ENCODE measurements around the gene OR6C3. TPM values are rescaled to one million over a fixed set of nuclear protein-coding genes. Genes with fewer than 3 reads are reported as not detected.

The OR6C3 gene
- not detected in 5 replicates for total RNA-seq (2022; extraction: Qiagen RNA extraction; ENCODE audit: low read depth)

GRCh38 chr12:55330446-55330845 lies at the start of gene OR6C3:
Gene OR6C3 (plus strand): TSS chr12:55330746. CDS start chr12:55331701, 955 bp downstream.

GRCh38 chr12:55296469-55296868 lies 34.1 kb upstream of the OR6C3 start, which contains the start of gene OR6C6:
Gene OR6C6 (minus strand): TSS chr12:55296569. CDS start chr12:55295232, 1,337 bp downstream.

GRCh38 chr12:55314043-55314442 lies 16.5 kb upstream of the OR6C3 start, which contains the start of gene OR6C1:
Gene OR6C1 (plus strand): TSS chr12:55314343. CDS start chr12:55320600, 6,257 bp downstream.

GRCh38 chr12:55362675-55363074 lies 32.1 kb downstream of the OR6C3 start, which contains the start of gene OR6C75:
Gene OR6C75 (plus strand): TSS chr12:55362975. CDS start chr12:55365111, 2,136 bp downstream.

Other genes starting within 250 kb of the OR6C3 start
- not detected in 5 replicates for gene OR9K2, start 204.3 kb upstream of the OR6C3 start, total RNA-seq (2022; extraction: Qiagen RNA extraction; ENCODE audit: low read depth)
- gene OR10A7, start 109.7 kb upstream of the OR6C3 start, total RNA-seq (2022; extraction: Qiagen RNA extraction; ENCODE audit: low read depth): not detected in 5 replicates
- gene OR6C74, start 86.1 kb upstream of the OR6C3 start, total RNA-seq (2022; extraction: Qiagen RNA extraction; ENCODE audit: low read depth): not detected in 5 replicates
- gene OR6C6, start 34.2 kb upstream of the OR6C3 start, total RNA-seq (2022; extraction: Qiagen RNA extraction; ENCODE audit: low read depth): not detected in 5 replicates
- gene OR6C1, start 16.4 kb upstream of the OR6C3 start, total RNA-seq (2022; extraction: Qiagen RNA extraction; ENCODE audit: low read depth): not detected in 5 replicates
- not detected in 5 replicates for gene OR6C75, start 32.2 kb downstream of the OR6C3 start, total RNA-seq (2022; extraction: Qiagen RNA extraction; ENCODE audit: low read depth)
- not detected in 5 replicates for gene OR6C65, start 69.8 kb downstream of the OR6C3 start, total RNA-seq (2022; extraction: Qiagen RNA extraction; ENCODE audit: low read depth)
- not detected in 5 replicates for gene OR6C76, start 95.5 kb downstream of the OR6C3 start, total RNA-seq (2022; extraction: Qiagen RNA extraction; ENCODE audit: low read depth)
- not detected in 5 replicates for gene OR6C2, start 113.3 kb downstream of the OR6C3 start, total RNA-seq (2022; extraction: Qiagen RNA extraction; ENCODE audit: low read depth)
- not detected in 5 replicates for gene OR6C70, start 139.4 kb downstream of the OR6C3 start, total RNA-seq (2022; extraction: Qiagen RNA extraction; ENCODE audit: low read depth)
- gene OR6C68, start 161.6 kb downstream of the OR6C3 start, total RNA-seq (2022; extraction: Qiagen RNA extraction; ENCODE audit: low read depth): not detected in 5 replicates
- gene OR6C4, start 218.9 kb downstream of the OR6C3 start, total RNA-seq (2022; extraction: Qiagen RNA extraction; ENCODE audit: low read depth): not detected in 5 replicates
- not detected in 5 replicates for gene OR2AP1, start 241.7 kb downstream of the OR6C3 start, total RNA-seq (2022; extraction: Qiagen RNA extraction; ENCODE audit: low read depth)

All from A549 treated with RU486 at 1 μM for 4 hours (cell line).